B cell (primary cell): ENCODE measurements around the gene HOXD4.

Source experiments
- CTCF ChIP-seq: fragments of 200-600 bp; IDR thresholded peaks from one replicate; pipeline ENCODE4 v1.8.0; 2022; ENCODE audit warnings: antibody characterized with exemption, mild to moderate bottlenecking
- EZH2 ChIP-seq: IDR thresholded peaks from 2 replicates; pipeline ENCODE4 v1.6.1; 2012; ENCODE audit warnings: borderline replicate concordance, low read depth, mild to moderate bottlenecking, moderate library complexity, low read length; ENCODE audit not compliant: insufficient read depth, poor library complexity, severe bottlenecking

GRCh38 chr2:176104316-176105077 lies 46.9 kb upstream of the HOXD4 start:
- TF ChIP-seq CTCF (no peak), EZH2 (no peak)
